Natural killer cell (primary cell): Measurements from ENCODE around the gene CCDC196. TPM values are rescaled to one million over a fixed set of nuclear protein-coding genes. Genes with fewer than 3 reads are reported as not detected.
A peak's percentile ranks its signal among the peaks of the same experiment; 100 is the strongest.

Source experiments
- ATAC-seq, 3 donors: fragments of 150-1000 bp in 2 of 3; fragments of 200-7000 bp in 1 of 3; cut with Tn5 transposase; 1 replicate in 1 of 3; 2 replicates in 2 of 3; pipeline ENCODE4 v1.10.0; 2021; ENCODE audit warnings: mild to moderate bottlenecking in 2 of 3, moderate library complexity in 2 of 3
- DNase-seq, 2 donors: peaks; one replicate each; pipeline versions ENCODE4 v3.0.0 to v3.0.0-alpha.2; 2013 to 2021; ENCODE audit warnings: mixed read lengths in 1 of 2
- H3K27ac ChIP-seq: one replicate; pipeline ENCODE4 v1.5.1; 2013; ENCODE audit warnings: mild to moderate bottlenecking, low read length
- H3K27me3 ChIP-seq: one replicate; pipeline ENCODE4 v1.6.1; 2013; ENCODE audit warnings: low read length; ENCODE audit not compliant: control insufficient read depth, insufficient read depth
- H3K36me3 ChIP-seq: one replicate; pipeline ENCODE4 v1.6.1; 2013; ENCODE audit warnings: low read length; ENCODE audit not compliant: control insufficient read depth, insufficient read depth
- H3K4me1 ChIP-seq: one replicate; pipeline ENCODE4 v1.6.1; 2013; ENCODE audit warnings: low read length; ENCODE audit not compliant: control insufficient read depth, insufficient read depth
- H3K4me3 ChIP-seq: one replicate; pipeline ENCODE4 v1.5.1; 2013; ENCODE audit warnings: low read length
- H3K9me3 ChIP-seq: one replicate; pipeline ENCODE4 v1.6.1; 2013; ENCODE audit warnings: low read length; ENCODE audit not compliant: control insufficient read depth, insufficient read depth
- H3K27ac Mint-ChIP-seq, 2 donors: one replicate each; pipeline ENCODE4 v1.8.0; 2022; ENCODE audit warnings: mild to moderate bottlenecking in 2 of 2, mixed read lengths in 2 of 2, moderate library complexity in 1 of 2
- H3K27me3 Mint-ChIP-seq, 2 donors: one replicate each; pipeline ENCODE4 v1.8.0; 2022; ENCODE audit warnings: low read depth in 2 of 2, mixed read lengths in 2 of 2
- H3K36me3 Mint-ChIP-seq: one replicate; pipeline ENCODE4 v1.8.0; 2022; ENCODE audit warnings: mixed read lengths
- H3K4me1 Mint-ChIP-seq, 2 donors: one replicate each; pipeline ENCODE4 v1.8.0; 2022; ENCODE audit warnings: mixed read lengths in 2 of 2
- H3K4me3 Mint-ChIP-seq: one replicate; pipeline ENCODE4 v1.8.0; 2022; ENCODE audit warnings: mild to moderate bottlenecking, moderate library complexity, mixed read lengths
- H3K9me3 Mint-ChIP-seq, 2 donors: one replicate each; pipeline ENCODE4 v1.8.0; 2022; ENCODE audit warnings: mixed read lengths in 2 of 2
- CTCF ChIP-seq: fragments of 200-600 bp; IDR thresholded peaks from one replicate; pipeline ENCODE4 v1.8.0; 2022; ENCODE audit warnings: antibody characterized with exemption
- WGBS: methylation state at CpG from one replicate; pipeline ENCODE4 v1.1.7; 2013; ENCODE audit warnings: missing lambda C conversion rate; ENCODE audit not compliant: insufficient coverage; 5-methylcytosine and 5-hydroxymethylcytosine counted together
- intact Hi-C: fragments of 100-400 bp; cut with micrococcal nuclease; formaldehyde crosslinking; loops from one replicate; pipeline ENCODE4 v1.14.2; 2022
- total RNA-seq, 4 donors: library from RNA; stranded (reverse); fragments of 120-200 nt in 1 of 4; gene quantifications; one replicate each; pipeline versions ENCODE4 v1.2.3 to v1.2.4, GENCODE V29; 2013 to 2022

Gene CCDC196
- total RNA-seq, 3 donors from 2014 or later (not counting 1 experiment from before 2014, with no cell fraction given) = not detected

DNA sequence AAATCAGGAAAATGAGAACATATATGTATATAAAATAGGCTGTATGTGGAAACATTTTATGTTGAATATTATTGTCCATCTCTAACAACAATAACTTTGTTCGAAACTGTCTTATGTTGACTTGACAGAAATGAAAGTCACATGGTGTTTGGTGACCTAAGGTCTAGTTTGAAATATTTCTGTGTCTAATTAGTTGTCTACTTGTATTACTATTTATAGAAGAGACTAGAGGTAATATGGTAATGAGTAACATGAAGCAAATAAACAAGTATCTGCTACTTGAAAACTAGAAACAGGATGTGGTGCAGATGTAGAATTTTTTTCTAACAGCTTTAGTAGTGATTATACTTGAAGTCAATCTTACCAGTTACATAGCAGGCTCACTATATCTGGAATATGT, 25.7 kb downstream of the CCDC196 start:
- no peak for ATAC-seq
- Mint-ChIP-seq H3K27me3 (peaks cover 14 to 35% of the 10 kb centered on the region in 2 donors), H3K27ac (no peak overlapping the region), H3K36me3 (no peaks in the 10 kb centered on the region), H3K4me1 (peaks cover 18 to 26% of the 10 kb centered on the region in 2 donors), H3K9me3 (no peaks in the 10 kb centered on the region), H3K4me3 (no peak overlapping the region)
- no peak for TF ChIP-seq CTCF
- Histone ChIP-seq H3K27ac (no peak overlapping the region), H3K9me3 (no peaks in the 10 kb centered on the region), H3K36me3 (no peaks in the 10 kb centered on the region), H3K4me3 (no peak overlapping the region), H3K4me1 (peaks cover 14% of the 10 kb centered on the region), H3K27me3 (peaks cover 6% of the 10 kb centered on the region)
- no CpG with 5 or more reads among the region's 1 CpG for WGBS
- DNase-seq = no peak
- intact Hi-C loops = no loop called here

DNA sequence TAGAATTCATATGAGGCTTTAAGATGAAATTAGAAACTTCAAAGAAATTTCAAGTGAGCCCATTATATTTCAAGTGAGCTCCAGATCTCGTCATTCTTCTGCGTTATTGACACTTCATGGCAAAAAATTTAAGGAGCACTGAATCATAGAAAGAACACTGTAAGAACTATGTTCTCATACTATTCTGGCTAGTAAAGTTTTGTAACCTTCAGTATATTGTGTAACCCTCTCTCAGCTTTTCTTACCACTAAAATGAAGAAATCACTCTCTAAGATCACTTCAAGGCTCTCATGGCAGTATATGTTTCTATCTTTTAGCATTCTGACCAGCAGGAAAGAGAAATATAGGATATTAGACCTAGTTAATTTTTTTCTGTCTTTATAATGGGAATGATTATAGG, 28.0 kb downstream of the CCDC196 start:
- Histone ChIP-seq H3K4me1 (peaks cover 3% of the 10 kb centered on the region), H3K27me3 (peaks cover 6% of the 10 kb centered on the region), H3K27ac (no peak overlapping the region), H3K9me3 (no peaks in the 10 kb centered on the region), H3K36me3 (no peaks in the 10 kb centered on the region), H3K4me3 (no peak overlapping the region)
- Mint-ChIP-seq H3K4me3 (no peak overlapping the region), H3K27ac (no peak overlapping the region), H3K27me3 (peaks cover 10 to 44% of the 10 kb centered on the region in 2 donors), H3K9me3 (no peaks in the 10 kb centered on the region), H3K4me1 (peaks cover 9 to 12% of the 10 kb centered on the region in 2 donors), H3K36me3 (no peaks in the 10 kb centered on the region)
- no peak for TF ChIP-seq CTCF
- DNase-seq = no peak
- 89% methylated on average over 2 of the region's 2 CpGs for WGBS
- intact Hi-C loops = no loop called here
- ATAC-seq = no peak

- WGBS = 91% methylated on average over 9 of the region's 9 CpGs
- Histone ChIP-seq H3K4me1 (no peaks in the 10 kb centered on the region), H3K4me3 (no peak overlapping the region), H3K27me3 (no peaks in the 10 kb centered on the region), H3K36me3 (no peaks in the 10 kb centered on the region), H3K27ac (no peak overlapping the region), H3K9me3 (no peaks in the 10 kb centered on the region)
- intact Hi-C loops = no loop called here
- Mint-ChIP-seq H3K27me3 (peaks cover 0 to 3% of the 10 kb centered on the region in 2 donors), H3K4me1 (peaks cover 0 to 9% of the 10 kb centered on the region in 2 donors), H3K27ac (no peak overlapping the region), H3K9me3 (peaks cover 0 to 4% of the 10 kb centered on the region in 2 donors), H3K36me3 (no peaks in the 10 kb centered on the region), H3K4me3 (no peak overlapping the region)
- ATAC-seq (no peak), DNase-seq (no peak)
- TF ChIP-seq CTCF = no peak
Measured at GRCh38 chr14:66530526-66530925, 44.4 kb downstream of the CCDC196 start.

DNA sequence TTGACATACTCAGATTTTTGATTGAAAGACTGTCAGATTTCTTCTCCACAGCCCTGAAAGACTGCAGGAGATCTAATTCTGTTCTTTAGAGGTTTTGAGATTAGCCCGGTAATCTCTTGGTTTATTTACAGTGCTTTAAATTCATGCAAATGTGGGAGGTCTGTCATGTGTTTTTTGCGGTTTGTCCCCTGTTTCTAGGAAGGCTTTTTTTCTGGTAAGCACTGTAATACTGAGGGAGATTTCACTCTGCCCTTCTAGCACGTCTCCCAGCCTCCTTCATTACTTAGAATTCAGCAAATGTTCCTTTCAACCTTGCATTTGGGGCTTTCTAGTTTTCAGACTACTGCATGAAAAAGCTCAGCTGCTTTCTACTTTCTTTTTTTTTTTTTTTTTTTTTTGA, 52.9 kb downstream of the CCDC196 start:
- peak in 1 of 2 donors; percentile 2 for DNase-seq
- H3K4me1 Mint-ChIP-seq = peaks cover 0 to 7% of the 10 kb centered on the region in 2 donors
- H3K27me3 Mint-ChIP-seq = no peaks in the 10 kb centered on the region
- WGBS = 57% methylated on average over 3 of the region's 3 CpGs
- no peaks in the 10 kb centered on the region for H3K9me3 Mint-ChIP-seq
- Histone ChIP-seq H3K36me3 (no peaks in the 10 kb centered on the region), H3K4me1 (no peaks in the 10 kb centered on the region), H3K4me3 (no peak overlapping the region), H3K9me3 (no peaks in the 10 kb centered on the region), H3K27me3 (no peaks in the 10 kb centered on the region), H3K27ac (no peak overlapping the region)
- ATAC-seq = no peak
- H3K36me3 Mint-ChIP-seq = no peaks in the 10 kb centered on the region
- no peak for TF ChIP-seq CTCF
- H3K4me3 Mint-ChIP-seq = no peak overlapping the region
- intact Hi-C loops = no loop called here
- no peak overlapping the region for H3K27ac Mint-ChIP-seq
